Activated naive CD8-positive, alpha-beta T cell treated with anti-CD3 and anti-CD28 coated beads for 36 hours (primary cell): ENCODE data around the gene AADACL4. TPM values are rescaled to one million over a fixed set of nuclear protein-coding genes. Genes with fewer than 3 reads are reported as not detected.

Experiments used
- DNase-seq: peaks from one replicate; pipeline ENCODE4 v3.0.0; 2021
- H3K27ac Mint-ChIP-seq: one replicate; pipeline ENCODE4 v1.8.0; 2022; ENCODE audit warnings: mild to moderate bottlenecking, moderate library complexity, mixed read lengths
- H3K27me3 Mint-ChIP-seq: one replicate; pipeline ENCODE4 v1.8.0; 2022; ENCODE audit warnings: mild to moderate bottlenecking, mixed read lengths
- H3K36me3 Mint-ChIP-seq: one replicate; pipeline ENCODE4 v1.8.0; 2021; ENCODE audit warnings: mild to moderate bottlenecking, mixed read lengths
- H3K4me1 Mint-ChIP-seq: one replicate; pipeline ENCODE4 v1.8.0; 2021; ENCODE audit warnings: mixed read lengths
- H3K4me3 Mint-ChIP-seq: one replicate; pipeline ENCODE4 v1.8.0; 2022; ENCODE audit warnings: mild to moderate bottlenecking, moderate library complexity, mixed read lengths
- H3K9me3 Mint-ChIP-seq: one replicate; pipeline ENCODE4 v1.8.0; 2022; ENCODE audit warnings: mixed read lengths
- total RNA-seq, 2 experiments: library from RNA; stranded (reverse); gene quantifications; one replicate each; pipeline ENCODE4 v1.2.3, GENCODE V29; 2021

AADACL4 gene
- total RNA-seq, 2 experiments from 2014 or later: not detected

DNA sequence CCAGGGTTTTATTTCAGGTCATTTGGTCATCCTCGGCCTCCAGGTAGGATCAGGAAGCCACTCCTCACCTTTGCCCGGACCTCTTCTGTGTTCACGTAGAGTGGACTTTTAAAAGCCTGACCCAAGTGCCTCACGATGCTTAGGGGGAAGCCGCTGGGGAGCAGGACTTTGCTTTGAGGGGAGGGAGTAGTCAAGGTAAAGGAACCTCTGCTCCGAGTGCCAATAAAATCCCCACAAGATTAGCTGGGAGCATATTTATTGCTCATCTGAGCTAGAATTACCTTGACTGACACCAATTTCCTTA lies 25.3 kb upstream of the AADACL4 start:
- peaks cover 5% of the 10 kb centered on the region for H3K27me3 Mint-ChIP-seq
- DNase-seq: no peak
- peak overlapping the region; percentile 96 for H3K4me3 Mint-ChIP-seq
- H3K36me3 Mint-ChIP-seq: peaks cover 49% of the 10 kb centered on the region
- peak overlapping the region; percentile 99 for H3K27ac Mint-ChIP-seq
- H3K4me1 Mint-ChIP-seq: peaks cover 43% of the 10 kb centered on the region
- no peaks in the 10 kb centered on the region for H3K9me3 Mint-ChIP-seq

DNA sequence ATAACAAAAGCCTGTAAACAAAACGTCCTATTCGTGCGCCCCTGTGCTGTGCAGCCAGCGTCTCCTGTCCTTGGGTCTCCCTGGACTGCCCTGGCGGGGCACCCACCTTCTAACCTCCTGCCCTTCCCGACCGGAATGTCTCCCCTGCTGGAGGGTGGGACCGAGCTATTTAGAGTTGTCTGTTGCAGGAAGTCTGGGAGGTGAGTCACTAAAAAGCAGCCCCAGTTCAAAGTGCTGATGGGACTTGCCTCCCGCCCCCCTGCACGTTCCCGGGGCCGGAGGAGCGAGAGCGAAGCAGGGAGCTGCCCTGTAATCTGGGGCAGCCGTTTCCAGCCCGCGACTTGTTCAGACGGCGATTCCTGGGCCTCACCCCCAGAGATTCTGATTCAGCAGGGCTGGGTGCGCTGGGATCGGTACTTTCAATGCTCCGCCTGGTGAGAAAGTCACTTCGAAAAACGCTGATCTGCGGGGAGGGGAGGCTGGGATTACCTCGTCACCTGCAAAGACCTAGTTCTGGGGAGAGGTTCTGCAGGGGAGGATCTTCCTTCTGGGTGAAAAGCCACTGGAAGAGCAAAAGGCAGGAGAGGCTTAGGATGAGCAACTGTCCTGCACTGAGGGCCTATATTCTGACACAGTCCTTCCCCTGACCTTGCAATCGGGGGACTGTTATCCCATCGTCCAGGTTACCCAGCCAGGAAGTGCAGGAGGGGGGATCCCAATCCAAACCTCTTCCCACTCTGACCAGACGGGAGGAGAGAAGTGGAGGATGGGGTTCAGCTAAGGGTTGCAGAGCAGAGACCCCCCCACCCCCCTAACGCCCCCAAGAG lies 24.7 kb upstream of the AADACL4 start:
- no peaks in the 10 kb centered on the region for H3K9me3 Mint-ChIP-seq
- DNase-seq: peak; percentile 79
- H3K4me1 Mint-ChIP-seq: peaks cover 38% of the 10 kb centered on the region
- H3K27me3 Mint-ChIP-seq: peaks cover 5% of the 10 kb centered on the region
- H3K27ac Mint-ChIP-seq: peak overlapping the region; percentile 99
- H3K36me3 Mint-ChIP-seq: peaks cover 43% of the 10 kb centered on the region
- peak overlapping the region; percentile 96 for H3K4me3 Mint-ChIP-seq

DNA sequence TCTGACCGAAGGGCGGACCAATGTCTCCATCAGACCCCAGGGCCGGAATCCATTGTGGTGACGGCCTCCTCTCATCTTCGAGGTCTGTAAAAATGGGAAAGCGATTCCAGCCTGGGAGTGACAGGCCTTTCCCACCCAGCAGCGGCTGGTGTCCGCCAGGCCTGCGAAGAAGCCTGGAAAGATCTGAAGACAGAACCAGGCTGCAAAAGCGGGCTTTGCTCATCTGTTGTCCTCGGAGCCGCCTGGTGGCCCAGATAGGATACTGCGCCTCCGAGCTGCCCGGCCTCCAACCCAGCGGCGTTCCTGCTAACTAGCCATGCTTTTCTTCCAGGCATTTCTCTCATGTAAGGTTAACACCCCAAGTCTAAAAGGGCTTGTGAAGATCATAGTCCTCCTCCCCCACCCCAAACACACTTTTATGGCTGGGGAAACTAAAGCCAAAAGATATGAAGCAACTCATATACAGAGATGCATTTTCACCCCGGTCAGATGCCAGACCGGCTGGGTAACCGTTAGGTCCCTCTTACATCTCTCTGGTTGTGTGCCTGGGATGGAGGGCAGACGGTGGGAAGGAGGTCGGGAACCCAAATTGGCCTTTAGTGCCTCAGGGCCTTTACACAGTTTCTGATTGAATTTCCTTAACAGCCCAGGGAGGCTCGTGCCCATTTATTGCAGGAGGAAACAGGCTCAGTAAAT lies 23.9 kb upstream of the AADACL4 start:
- Mint-ChIP-seq H3K27me3 (peaks cover 5% of the 10 kb centered on the region), H3K4me3 (peak overlapping the region; percentile 96), H3K4me1 (peaks cover 30% of the 10 kb centered on the region), H3K27ac (peak overlapping the region; percentile 99), H3K9me3 (no peaks in the 10 kb centered on the region), H3K36me3 (peaks cover 35% of the 10 kb centered on the region)
- DNase-seq: peak; percentile 77

- peaks cover 29% of the 10 kb centered on the region for H3K4me1 Mint-ChIP-seq
- H3K9me3 Mint-ChIP-seq: no peaks in the 10 kb centered on the region
- peaks cover 31% of the 10 kb centered on the region for H3K36me3 Mint-ChIP-seq
- peak; percentile 54 for DNase-seq
- H3K27ac Mint-ChIP-seq: peak overlapping the region; percentile 99
- peaks cover 5% of the 10 kb centered on the region for H3K27me3 Mint-ChIP-seq
- H3K4me3 Mint-ChIP-seq: peak overlapping the region; percentile 96
These were observed 23.4 kb upstream of the AADACL4 start for GRCh38 chr1:12620488-12620865.

DNA sequence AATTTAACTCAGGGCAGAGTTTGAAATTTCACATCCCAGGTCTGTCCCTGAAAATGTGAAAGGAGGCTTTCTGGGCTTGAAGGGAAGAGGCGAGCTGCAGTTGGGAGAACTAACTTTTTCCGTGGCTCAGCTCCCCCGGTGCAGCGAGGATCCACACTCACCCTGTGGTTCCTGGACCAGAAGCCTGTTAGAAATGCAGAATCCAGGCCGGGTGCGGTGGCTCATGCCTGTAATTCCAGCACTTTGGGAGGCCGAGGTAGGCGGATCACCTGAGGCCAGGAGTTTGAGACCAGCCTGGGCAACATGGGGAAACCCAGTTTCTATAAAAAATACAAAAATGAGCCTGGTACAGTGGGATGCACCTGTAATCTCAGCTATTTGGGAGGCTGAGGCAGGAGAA lies 23.0 kb upstream of the AADACL4 start:
- DNase-seq: no peak
- Mint-ChIP-seq H3K27ac (peak overlapping the region; percentile 99), H3K4me3 (peak overlapping the region; percentile 96), H3K36me3 (peaks cover 26% of the 10 kb centered on the region), H3K9me3 (no peaks in the 10 kb centered on the region), H3K4me1 (peaks cover 29% of the 10 kb centered on the region), H3K27me3 (peaks cover 5% of the 10 kb centered on the region)

DNA sequence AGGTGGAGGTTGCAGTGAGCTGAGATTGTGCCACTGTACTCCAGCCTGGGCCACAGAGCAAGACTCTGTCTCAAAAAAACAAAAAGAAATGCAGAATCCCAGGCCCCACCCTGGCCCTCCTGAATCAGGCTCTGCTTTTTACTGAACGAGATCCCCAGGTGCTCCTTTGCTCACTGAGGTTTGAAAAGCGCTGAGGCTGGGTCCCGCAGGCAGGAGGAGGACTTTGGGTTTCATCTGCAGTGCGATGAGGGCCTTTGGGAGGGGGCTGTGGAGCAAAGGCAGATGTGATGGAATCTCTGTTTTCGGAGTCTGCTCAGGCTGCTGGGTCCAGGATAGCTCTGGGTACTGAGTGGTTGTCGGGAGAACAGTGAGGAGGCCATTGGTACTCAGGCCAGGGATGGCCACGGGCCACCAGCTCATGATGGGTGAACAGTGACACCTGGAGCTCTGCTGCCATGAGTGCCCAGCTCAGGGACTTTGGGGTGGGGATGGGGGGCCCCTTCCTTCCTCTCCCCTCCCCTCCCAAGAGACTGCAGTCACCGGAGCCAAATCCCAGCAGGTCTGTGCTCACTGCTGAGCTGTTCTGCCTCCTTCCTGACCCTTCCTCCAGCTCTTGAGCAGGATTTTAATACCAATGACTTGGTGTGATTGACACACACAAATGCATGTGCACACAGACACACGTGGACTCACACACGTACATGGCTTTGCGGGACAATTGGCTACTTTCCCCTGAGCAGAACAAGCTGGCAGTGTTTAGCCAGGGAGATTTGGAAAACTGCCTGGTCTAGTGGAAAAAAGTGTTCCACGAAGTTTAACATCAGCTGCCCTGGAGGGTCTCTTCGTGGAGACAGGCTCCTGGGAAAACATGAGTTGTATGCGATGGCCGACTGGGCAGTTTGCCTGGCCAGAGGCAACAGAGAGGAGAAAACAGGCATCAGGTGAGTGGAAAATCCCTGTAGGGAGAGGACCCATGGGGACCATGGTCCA lies 22.2 kb upstream of the AADACL4 start:
- H3K4me3 Mint-ChIP-seq: no peak overlapping the region
- H3K9me3 Mint-ChIP-seq: no peaks in the 10 kb centered on the region
- peaks cover 5% of the 10 kb centered on the region for H3K27me3 Mint-ChIP-seq
- peaks cover 29% of the 10 kb centered on the region for H3K4me1 Mint-ChIP-seq
- no peak overlapping the region for H3K27ac Mint-ChIP-seq
- no peak for DNase-seq
- peaks cover 19% of the 10 kb centered on the region for H3K36me3 Mint-ChIP-seq

DNA sequence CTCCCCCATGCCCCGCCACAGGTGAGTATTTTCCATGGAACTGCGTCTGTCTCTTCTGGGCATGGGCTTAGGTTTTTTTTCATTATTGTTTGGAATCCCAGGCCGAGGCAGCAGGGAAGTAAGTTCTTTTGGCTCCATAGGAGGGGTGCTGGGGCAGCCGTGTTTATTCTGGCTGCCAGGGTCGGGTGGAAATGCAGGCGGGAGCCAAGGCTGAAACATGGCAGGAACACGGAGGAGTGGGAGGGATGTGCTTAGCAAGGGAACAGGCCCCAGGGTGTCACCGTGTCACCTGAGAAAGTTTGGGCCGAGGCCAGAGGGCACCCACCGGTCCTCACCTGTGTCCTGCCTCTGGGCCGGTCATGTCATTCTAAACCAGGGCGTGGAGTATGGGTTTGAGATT lies 21.4 kb upstream of the AADACL4 start:
- Mint-ChIP-seq H3K27me3 (peaks cover 5% of the 10 kb centered on the region), H3K36me3 (peaks cover 15% of the 10 kb centered on the region), H3K27ac (no peak overlapping the region)

DNA sequence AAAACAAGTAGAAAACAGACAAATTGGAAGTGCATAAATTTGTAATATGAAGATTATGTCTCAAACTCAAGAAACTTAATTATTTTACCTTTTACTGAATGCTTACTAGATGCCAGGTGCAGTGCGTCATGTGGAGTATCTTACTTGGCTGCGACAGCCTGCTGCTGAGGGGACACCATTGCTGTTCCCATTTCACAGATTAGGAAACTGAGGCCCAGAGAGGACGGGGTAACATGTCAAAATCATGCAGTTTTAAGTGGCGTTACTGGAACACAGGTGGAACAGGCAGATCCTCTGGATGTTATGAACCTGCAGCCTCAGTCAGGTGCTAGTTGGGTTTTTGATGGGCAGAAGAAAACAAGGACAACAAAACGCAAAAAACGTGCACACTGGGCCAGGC lies 18.6 kb upstream of the AADACL4 start:
- peaks cover 26% of the 10 kb centered on the region for H3K4me1 Mint-ChIP-seq
- H3K27me3 Mint-ChIP-seq: no peaks in the 10 kb centered on the region
- no peak for DNase-seq
- no peak overlapping the region for H3K4me3 Mint-ChIP-seq
- H3K36me3 Mint-ChIP-seq: peaks cover 6% of the 10 kb centered on the region
- no peaks in the 10 kb centered on the region for H3K9me3 Mint-ChIP-seq
- H3K27ac Mint-ChIP-seq: no peak overlapping the region

More for the DNA sequence above, 21.4 kb upstream of the AADACL4 start:
- H3K4me1 Mint-ChIP-seq: peaks cover 37% of the 10 kb centered on the region
- DNase-seq: no peak
- no peaks in the 10 kb centered on the region for H3K9me3 Mint-ChIP-seq
- no peak overlapping the region for H3K4me3 Mint-ChIP-seq

DNA sequence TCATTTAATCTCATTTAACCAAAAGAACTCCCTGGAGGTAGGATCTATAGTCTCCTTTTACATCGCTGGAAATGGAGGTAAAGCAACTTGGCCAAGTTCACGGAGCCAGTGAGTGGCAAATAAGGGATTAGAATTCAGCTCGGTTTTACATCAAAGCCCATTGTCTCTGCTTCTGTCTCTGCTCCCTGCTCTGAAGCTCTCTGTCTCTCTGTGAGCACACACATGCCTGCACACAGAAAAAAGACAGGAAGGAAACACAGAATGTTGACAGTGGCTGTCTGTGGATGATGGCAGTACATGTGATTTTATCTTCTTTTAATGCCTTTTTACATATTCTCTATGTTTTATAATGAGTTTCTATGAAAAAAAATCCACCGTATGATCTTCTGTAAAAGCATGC lies 17.0 kb upstream of the AADACL4 start:
- Mint-ChIP-seq H3K27me3 (no peaks in the 10 kb centered on the region), H3K4me1 (peaks cover 15% of the 10 kb centered on the region), H3K36me3 (peaks cover 5% of the 10 kb centered on the region), H3K4me3 (no peak overlapping the region), H3K9me3 (no peaks in the 10 kb centered on the region), H3K27ac (no peak overlapping the region)
- no peak for DNase-seq

- no peak for DNase-seq
- Mint-ChIP-seq H3K27ac (no peak overlapping the region), H3K4me3 (no peak overlapping the region), H3K4me1 (peaks cover 13% of the 10 kb centered on the region), H3K36me3 (peaks cover 2% of the 10 kb centered on the region), H3K27me3 (no peaks in the 10 kb centered on the region), H3K9me3 (no peaks in the 10 kb centered on the region)
These were observed 16.6 kb upstream of the AADACL4 start for GRCh38 chr1:12627296-12627695.

DNA sequence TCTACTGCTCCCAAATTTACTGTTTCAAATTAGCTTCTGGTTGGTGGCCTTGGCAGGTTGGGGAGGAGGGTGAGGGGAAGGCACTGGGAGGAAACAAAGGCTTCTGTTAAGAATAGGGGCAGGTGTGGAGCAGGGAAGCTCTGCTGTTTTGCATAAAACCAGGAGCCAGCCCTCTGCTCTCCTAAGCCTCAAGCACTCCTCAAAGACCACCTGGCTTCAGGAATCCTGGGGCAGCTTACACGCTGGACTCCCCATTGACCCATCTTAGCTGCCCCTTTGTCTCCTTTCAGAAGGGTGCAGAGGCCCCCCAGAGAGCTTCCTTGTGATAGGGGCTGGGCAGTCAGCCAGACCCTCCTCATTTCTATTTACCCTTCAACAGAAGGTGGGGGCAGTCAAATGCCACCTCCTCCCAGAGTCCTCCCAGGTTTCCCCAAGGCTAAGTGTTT lies 14.4 kb upstream of the AADACL4 start:
- Mint-ChIP-seq H3K4me3 (no peak overlapping the region), H3K27ac (no peak overlapping the region), H3K9me3 (no peaks in the 10 kb centered on the region), H3K4me1 (peaks cover 13% of the 10 kb centered on the region), H3K27me3 (no peaks in the 10 kb centered on the region), H3K36me3 (no peaks in the 10 kb centered on the region)
- DNase-seq: no peak

DNA sequence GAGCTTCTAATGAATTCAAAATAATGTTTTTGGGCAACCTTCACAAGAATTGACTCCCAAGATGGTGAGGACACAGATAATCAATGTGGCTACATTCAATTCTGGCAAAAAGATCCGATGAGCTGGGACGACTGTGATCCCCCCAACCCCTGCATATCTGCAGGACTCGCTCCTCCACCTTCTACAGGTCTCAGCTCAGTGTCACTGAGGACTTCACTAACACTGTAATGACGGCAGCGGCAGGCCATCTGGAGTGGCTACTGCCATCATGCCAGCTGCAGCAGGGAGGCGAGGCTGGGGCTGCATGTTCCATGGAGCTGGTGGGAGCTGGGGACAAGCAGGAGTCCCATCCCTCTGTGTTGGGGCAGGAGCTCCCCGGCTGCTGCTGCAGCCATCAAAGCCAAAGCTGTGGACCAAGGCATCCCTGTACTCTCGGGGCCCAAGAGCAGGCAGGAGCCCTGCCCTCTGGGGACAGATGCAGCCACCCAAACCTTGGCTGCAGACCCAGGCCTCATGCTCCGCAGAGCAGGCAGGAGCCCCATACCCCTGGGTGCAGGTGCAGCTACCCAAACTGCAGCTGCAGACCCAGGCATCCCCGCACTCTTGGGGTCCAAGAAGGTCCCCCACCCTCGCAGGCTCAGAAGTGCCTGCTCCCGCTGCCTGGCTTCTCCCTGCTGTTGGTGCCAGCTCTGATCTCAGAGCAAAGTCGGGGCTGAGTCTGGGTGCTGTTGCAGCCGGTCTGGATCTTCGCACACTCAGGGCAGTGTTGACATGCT lies 13.7 kb upstream of the AADACL4 start:
- no peak for DNase-seq
- H3K9me3 Mint-ChIP-seq: no peaks in the 10 kb centered on the region
- no peak overlapping the region for H3K27ac Mint-ChIP-seq
- H3K4me1 Mint-ChIP-seq: peaks cover 14% of the 10 kb centered on the region
- H3K36me3 Mint-ChIP-seq: no peaks in the 10 kb centered on the region
- peaks cover 2% of the 10 kb centered on the region for H3K27me3 Mint-ChIP-seq
- no peak overlapping the region for H3K4me3 Mint-ChIP-seq

GRCh38 chr1:12630946-12631530 lies 12.8 kb upstream of the AADACL4 start:
- Mint-ChIP-seq H3K36me3 (no peaks in the 10 kb centered on the region), H3K9me3 (no peaks in the 10 kb centered on the region), H3K27me3 (peaks cover 3% of the 10 kb centered on the region), H3K4me3 (no peak overlapping the region), H3K4me1 (peaks cover 14% of the 10 kb centered on the region), H3K27ac (no peak overlapping the region)
- no peak for DNase-seq

GRCh38 chr1:12631571-12631970 lies 12.3 kb upstream of the AADACL4 start:
- Mint-ChIP-seq H3K36me3 (no peaks in the 10 kb centered on the region), H3K4me1 (peaks cover 14% of the 10 kb centered on the region), H3K27me3 (peaks cover 3% of the 10 kb centered on the region), H3K9me3 (no peaks in the 10 kb centered on the region), H3K4me3 (no peak overlapping the region), H3K27ac (no peak overlapping the region)
- no peak for DNase-seq
